Measurements from ENCODE around the gene ZNF227. TPM values are rescaled to one million over a fixed set of nuclear protein-coding genes. Genes with fewer than 3 reads are reported as not detected.

ZNF227 gene
- total RNA-seq, 1 donor from 2014 or later: 10.4 TPM

GRCh38 chr19:44176590-44176989 lies 35.7 kb upstream of the ZNF227 start:
- peaks cover 69% of the 10 kb centered on the region for H3K36me3 ChIP-seq

GRCh38 chr19:44180968-44181367 lies 31.4 kb upstream of the ZNF227 start:
- Histone ChIP-seq H3K4me1 (no peaks in the 10 kb centered on the region), H3K27ac (replicated peaks) (no peak overlapping the region), H3K9me3 (replicated peaks) (peaks cover 98% of the 10 kb centered on the region), H3K36me3 (peaks cover 25% of the 10 kb centered on the region), H3K4me3 (no peak overlapping the region), H3K27me3 (ENCODE audit: low read depth) (no peaks in the 10 kb centered on the region)
- intact Hi-C loops (cut with micrococcal nuclease): no loop called here
- no peak for TF ChIP-seq CTCF (IDR thresholded peaks at IDR 0.05; ENCODE audit: borderline replicate concordance)
- DNase-seq: no peak

More at GRCh38 chr19:44176590-44176989, 35.7 kb upstream of the ZNF227 start:
- no peak overlapping the region for H3K27ac ChIP-seq (replicated peaks)
- no peak overlapping the region for H3K4me3 ChIP-seq
- TF ChIP-seq CTCF (IDR thresholded peaks at IDR 0.05; ENCODE audit: borderline replicate concordance): no peak
- no peaks in the 10 kb centered on the region for H3K27me3 ChIP-seq (ENCODE audit: low read depth)
- DNase-seq: no peak
- peaks cover 100% of the 10 kb centered on the region for H3K9me3 ChIP-seq (replicated peaks)
- no peaks in the 10 kb centered on the region for H3K4me1 ChIP-seq
- intact Hi-C loops (cut with micrococcal nuclease): no loop called here

- Histone ChIP-seq H3K9me3 (replicated peaks) (peaks cover 98% of the 10 kb centered on the region), H3K27ac (replicated peaks) (no peak overlapping the region), H3K36me3 (peaks cover 13% of the 10 kb centered on the region), H3K4me1 (no peaks in the 10 kb centered on the region), H3K27me3 (ENCODE audit: low read depth) (no peaks in the 10 kb centered on the region), H3K4me3 (no peak overlapping the region)
- TF ChIP-seq CTCF (IDR thresholded peaks at IDR 0.05; ENCODE audit: borderline replicate concordance): no peak
- no peak for DNase-seq
- intact Hi-C loops (cut with micrococcal nuclease): no loop called here
Measured at GRCh38 chr19:44182145-44182544, 30.2 kb upstream of the ZNF227 start.

- no peak for TF ChIP-seq CTCF (IDR thresholded peaks at IDR 0.05; ENCODE audit: borderline replicate concordance)
- Histone ChIP-seq H3K27ac (replicated peaks) (no peak overlapping the region), H3K4me1 (no peaks in the 10 kb centered on the region), H3K9me3 (replicated peaks) (peaks cover 47% of the 10 kb centered on the region), H3K4me3 (no peak overlapping the region), H3K36me3 (no peaks in the 10 kb centered on the region), H3K27me3 (ENCODE audit: low read depth) (no peaks in the 10 kb centered on the region)
- intact Hi-C loops (cut with micrococcal nuclease): no loop called here
- DNase-seq: no peak
Measured at GRCh38 chr19:44190020-44190419, 22.3 kb upstream of the ZNF227 start.

- Histone ChIP-seq H3K36me3 (no peaks in the 10 kb centered on the region), H3K27ac (replicated peaks) (no peak overlapping the region), H3K4me3 (no peak overlapping the region), H3K4me1 (no peaks in the 10 kb centered on the region), H3K9me3 (replicated peaks) (peaks cover 26% of the 10 kb centered on the region), H3K27me3 (ENCODE audit: low read depth) (no peaks in the 10 kb centered on the region)
- intact Hi-C loops (cut with micrococcal nuclease): no loop called here
- TF ChIP-seq CTCF (IDR thresholded peaks at IDR 0.05; ENCODE audit: borderline replicate concordance): no peak
- DNase-seq: no peak
Measured at GRCh38 chr19:44192127-44192526, 20.2 kb upstream of the ZNF227 start.

GRCh38 chr19:44196772-44197171 lies 15.6 kb upstream of the ZNF227 start:
- Histone ChIP-seq H3K27me3 (ENCODE audit: low read depth) (no peaks in the 10 kb centered on the region), H3K36me3 (no peaks in the 10 kb centered on the region), H3K9me3 (replicated peaks) (peaks cover 37% of the 10 kb centered on the region), H3K4me1 (no peaks in the 10 kb centered on the region), H3K4me3 (no peak overlapping the region), H3K27ac (replicated peaks) (no peak overlapping the region)
- intact Hi-C loops (cut with micrococcal nuclease): no loop called here
- TF ChIP-seq CTCF (IDR thresholded peaks at IDR 0.05; ENCODE audit: borderline replicate concordance): no peak
- DNase-seq: no peak

Measured in left ventricle myocardium inferior (tissue), 1 donor.